Adrenal gland (tissue), 12 donors: ENCODE measurements around the gene KBTBD12. TPM values are rescaled to one million over a fixed set of nuclear protein-coding genes. Genes with fewer than 3 reads are reported as not detected.

Experiments used
- DNase-seq, 7 donors: peaks; one replicate each; pipeline ENCODE4 v3.0.0-alpha.2; 2019 to 2020
- H3K27ac ChIP-seq, 5 donors: fragments of 200-600 bp; sonication (generic) in 4 of 5; 1 replicate in 3 of 5; 2 replicates in 2 of 5; pipeline versions ENCODE4 v1.5.1 to v1.8.0; 2016 to 2020; ENCODE audit warnings: mild to moderate bottlenecking in 1 of 5
- H3K27me3 ChIP-seq: fragments of 200-600 bp; 2 replicates; pipeline ENCODE4 v1.8.0; 2021
- H3K36me3 ChIP-seq, 2 donors: fragments of 200-600 bp; replicated peaks in 1 of 2; 1 replicate in 1 of 2; 2 replicates in 1 of 2; pipeline versions ENCODE4 v1.5.1 to v1.8.0; 2018 to 2022
- H3K4me1 ChIP-seq, 2 donors: fragments of 200-600 bp; replicated peaks in 1 of 2; 1 replicate in 1 of 2; 2 replicates in 1 of 2; pipeline versions ENCODE4 v1.5.1 to v1.8.0; 2018 to 2021
- H3K4me3 ChIP-seq, 4 donors: fragments of 200-600 bp; sonication (generic) in 3 of 4; one replicate each; pipeline ENCODE4 v1.5.1; 2016 to 2018
- H3K9me3 ChIP-seq, 3 donors: fragments of 200-600 bp; sonication (generic) in 1 of 3; replicated peaks in 1 of 3; 1 replicate in 2 of 3; 2 replicates in 1 of 3; pipeline versions ENCODE4 v1.5.1 to v1.8.0; 2016 to 2021
- POLR2A ChIP-seq, 2 donors: fragments of 450-650 bp; IDR thresholded peaks; one replicate each; pipeline ENCODE4 v1.6.1; 2017; ENCODE audit warnings: antibody characterized with exemption in 2 of 2, mild to moderate bottlenecking in 2 of 2, moderate library complexity in 1 of 2
- WGBS, 4 donors: extraction: QIAGEN DNeasy Blood & Tissue Kit in 2 of 4; methylation state at CpG; one replicate each; pipeline versions ENCODE4 v1.1.5 to v1.1.7; 2013 to 2017; 5-methylcytosine and 5-hydroxymethylcytosine counted together
- intact Hi-C, 2 donors: fragments of 100-400 bp; cut with DNase I; formaldehyde crosslinking; loops; one replicate each; pipeline versions ENCODE4 v1.14.1 to v1.15.0; 2022 to 2023
- polyA plus RNA-seq, 3 donors: library from polyadenylated mRNA; stranded (reverse); fragments of 200-250 nt in 2 of 3; fragments of 350-450 nt in 1 of 3; fragmentation: Illumina TruSeq in 1 of 3; extraction: RNeasy Lipid Tissue Mini Kit (QIAGEN cat#74804) in 1 of 3; gene quantifications; one replicate each; pipeline ENCODE4 v1.2.3, GENCODE V29; 2013 to 2014
- total RNA-seq, 9 donors: library from RNA; depleted of rRNA in 4 of 9; stranded (reverse); fragments of >200 nt in 4 of 9; fragments of 120-200 nt in 1 of 9; fragmentation: NEBNext Ultra II Directional in 1 of 9; extraction: Animal tissue kit (Norgen Biotek cat#: 25700) in 1 of 9; gene quantifications; one replicate each; pipeline versions ENCODE4 v1.1.0 to v1.2.4, GENCODE V29; 2013 to 2023
- TF ChIP-seq, protein P1 (sequence below), 6 experiments: fragments of 450-650 bp in 4 of 6; fragments of 200-600 bp in 2 of 6; sonication (generic) in 1 of 6; IDR thresholded peaks; 1 replicate in 5 of 6; 2 replicates in 1 of 6; pipeline versions ENCODE4 v1.5.1 to v1.8.0; 2016 to 2021; ENCODE audit warnings: antibody characterized with exemption in 6 of 6, mild to moderate bottlenecking in 2 of 6, moderate library complexity in 1 of 6
- donor health status: healthy with polysubstance abuse.
- donor health status: Bipolar disorder and iron deficiency.
- donor health status: DM: yes; HTN: yes; CAD: no.
- donor health status: DM: no; HTN: no; CAD: no.
- donor health status: DM: no; HTN: no; CAD: no.
- donor health status: DM: yes; HTN: yes; CAD: no.

The KBTBD12 gene
- total and polyA plus RNA-seq, 12 donors: 0.07 to 0.95 (median 0.42) TPM

DNA sequence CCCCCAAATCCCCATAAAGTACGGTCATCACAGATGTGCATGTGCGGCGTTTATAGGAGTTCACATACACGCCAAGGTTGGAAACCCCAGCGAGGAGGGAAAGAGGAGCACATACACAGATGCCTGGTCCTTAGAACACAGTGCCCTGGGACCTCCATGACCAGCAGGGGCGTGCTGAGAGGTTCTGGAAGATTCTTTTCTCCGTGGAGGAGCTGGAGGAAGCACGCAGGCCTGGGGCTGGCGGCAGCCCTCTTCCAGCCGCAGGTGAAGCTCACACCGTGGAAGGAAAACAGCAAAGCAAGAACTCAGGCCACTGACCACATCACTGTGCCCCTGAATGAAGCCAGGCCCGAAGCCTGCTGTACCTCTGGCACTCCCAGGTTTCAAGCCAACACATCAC, 76.2 kb downstream of the KBTBD12 start:
- DNase-seq: no peak
- Histone ChIP-seq H3K9me3 (no peaks in the 10 kb centered on the region), H3K36me3 (no peaks in the 10 kb centered on the region), H3K27me3 (no peaks in the 10 kb centered on the region), H3K4me1 (no peaks in the 10 kb centered on the region), H3K4me3 (no peak overlapping the region), H3K27ac (no peak overlapping the region)
- TF ChIP-seq, protein P1, sequence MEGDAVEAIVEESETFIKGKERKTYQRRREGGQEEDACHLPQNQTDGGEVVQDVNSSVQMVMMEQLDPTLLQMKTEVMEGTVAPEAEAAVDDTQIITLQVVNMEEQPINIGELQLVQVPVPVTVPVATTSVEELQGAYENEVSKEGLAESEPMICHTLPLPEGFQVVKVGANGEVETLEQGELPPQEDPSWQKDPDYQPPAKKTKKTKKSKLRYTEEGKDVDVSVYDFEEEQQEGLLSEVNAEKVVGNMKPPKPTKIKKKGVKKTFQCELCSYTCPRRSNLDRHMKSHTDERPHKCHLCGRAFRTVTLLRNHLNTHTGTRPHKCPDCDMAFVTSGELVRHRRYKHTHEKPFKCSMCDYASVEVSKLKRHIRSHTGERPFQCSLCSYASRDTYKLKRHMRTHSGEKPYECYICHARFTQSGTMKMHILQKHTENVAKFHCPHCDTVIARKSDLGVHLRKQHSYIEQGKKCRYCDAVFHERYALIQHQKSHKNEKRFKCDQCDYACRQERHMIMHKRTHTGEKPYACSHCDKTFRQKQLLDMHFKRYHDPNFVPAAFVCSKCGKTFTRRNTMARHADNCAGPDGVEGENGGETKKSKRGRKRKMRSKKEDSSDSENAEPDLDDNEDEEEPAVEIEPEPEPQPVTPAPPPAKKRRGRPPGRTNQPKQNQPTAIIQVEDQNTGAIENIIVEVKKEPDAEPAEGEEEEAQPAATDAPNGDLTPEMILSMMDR (IDR thresholded peaks at IDR 0.05): no peak
- TF ChIP-seq POLR2A (IDR thresholded peaks at IDR 0.05): no peak
- 89 to 98% (median 97%) methylated on average over 11 to 12 of the region's 12 CpGs for WGBS, 4 donors
- intact Hi-C loops: no loop called here

DNA sequence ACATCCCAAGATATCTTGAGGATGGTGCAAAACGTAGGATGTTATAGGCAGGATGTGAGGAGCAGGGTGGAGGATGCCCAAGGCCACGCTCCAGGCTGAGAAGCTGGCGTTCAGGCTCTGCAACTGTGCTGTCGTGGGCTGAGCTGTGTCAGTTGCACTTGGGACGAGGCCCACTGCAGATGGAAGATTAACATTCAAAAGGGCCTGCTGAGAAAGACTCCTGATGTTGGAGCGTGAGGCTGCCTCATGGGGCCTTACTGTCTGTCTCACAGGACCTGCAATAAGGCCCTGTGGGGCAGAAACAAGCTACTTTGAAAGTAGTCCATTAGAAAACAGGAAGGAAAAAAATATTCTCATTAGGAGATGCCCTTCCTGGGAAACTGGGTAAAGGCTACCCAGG, 76.6 kb downstream of the KBTBD12 start:
- intact Hi-C loops: no loop called here
- Histone ChIP-seq H3K27ac (no peak overlapping the region), H3K4me1 (no peaks in the 10 kb centered on the region), H3K9me3 (no peaks in the 10 kb centered on the region), H3K4me3 (no peak overlapping the region), H3K27me3 (no peaks in the 10 kb centered on the region), H3K36me3 (no peaks in the 10 kb centered on the region)
- TF ChIP-seq POLR2A (IDR thresholded peaks at IDR 0.05): no peak
- TF ChIP-seq, protein P1 (IDR thresholded peaks at IDR 0.05): no peak
- WGBS, 4 donors: 80 to 91% (median 88%) methylated on average over 6 of the region's 6 CpGs
- no peak for DNase-seq

DNA sequence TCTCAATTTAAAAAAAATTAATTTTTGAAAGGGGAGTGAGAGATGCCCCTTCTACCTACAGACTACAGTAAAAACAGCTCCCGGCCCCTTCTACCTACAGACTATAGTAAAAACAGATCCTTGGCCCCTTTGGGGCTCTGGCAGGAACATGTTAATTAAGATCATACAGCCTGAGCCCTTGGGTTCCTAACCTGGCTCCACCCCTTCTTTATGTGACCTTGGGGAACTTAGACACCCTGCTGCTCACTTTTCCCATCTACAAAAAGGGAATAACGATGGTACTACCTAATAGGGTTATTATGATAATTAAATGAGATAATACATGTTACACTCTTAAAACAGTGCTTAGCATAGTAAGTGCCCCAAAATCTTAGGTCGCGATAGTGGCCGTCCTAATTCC, 77.1 kb downstream of the KBTBD12 start:
- H3K4me1 ChIP-seq: no peaks in the 10 kb centered on the region
- no peaks in the 10 kb centered on the region for H3K36me3 ChIP-seq
- no peak overlapping the region for H3K4me3 ChIP-seq
- no peaks in the 10 kb centered on the region for H3K27me3 ChIP-seq
- DNase-seq: no peak
- 81 to 87% (median 85%) methylated on average over 5 of the region's 5 CpGs for WGBS, 4 donors
- H3K27ac ChIP-seq: no peak overlapping the region
- no peaks in the 10 kb centered on the region for H3K9me3 ChIP-seq
- intact Hi-C loops: no loop called here
- TF ChIP-seq, protein P1 (IDR thresholded peaks at IDR 0.05): no peak
- TF ChIP-seq POLR2A (IDR thresholded peaks at IDR 0.05): no peak

DNA sequence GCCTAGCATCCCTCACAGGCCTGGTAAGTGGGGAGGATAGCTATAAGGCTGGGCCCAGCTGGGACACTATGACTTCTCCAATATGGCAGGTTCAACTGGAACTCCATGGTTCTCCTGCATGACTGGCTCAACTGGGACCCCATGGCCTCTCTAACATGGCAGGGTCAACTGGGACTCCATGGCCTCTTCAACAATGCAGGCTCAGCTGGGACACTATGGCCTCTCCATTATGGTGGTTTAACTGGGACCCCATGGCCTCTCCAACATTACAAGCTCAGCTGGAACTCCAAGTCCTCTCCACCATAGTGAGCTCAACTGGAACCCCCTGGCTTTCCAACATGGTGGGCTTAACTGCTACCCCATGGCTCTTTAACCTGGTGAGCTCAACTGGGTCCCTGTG, 79.0 kb downstream of the KBTBD12 start:
- Histone ChIP-seq H3K36me3 (no peaks in the 10 kb centered on the region), H3K27me3 (no peaks in the 10 kb centered on the region), H3K4me3 (no peak overlapping the region), H3K4me1 (no peaks in the 10 kb centered on the region), H3K27ac (no peak overlapping the region), H3K9me3 (no peaks in the 10 kb centered on the region)
- peak in 1 of 7 donors; percentile 21 for DNase-seq
- no peak for TF ChIP-seq POLR2A (IDR thresholded peaks at IDR 0.05)
- TF ChIP-seq, protein P1 (IDR thresholded peaks at IDR 0.05): no peak
- intact Hi-C loops: no loop called here
